Measurements from ENCODE around the gene RECQL5. TPM values are rescaled to one million over a fixed set of nuclear protein-coding genes. Genes with fewer than 3 reads are reported as not detected.

Gene RECQL5
- total RNA-seq, 1 donor from 2014 or later = 44.7 TPM

GRCh38 chr17:75616521-75617122 is 50.3 kb downstream of the RECQL5 start:
- no peaks in the 10 kb centered on the region for H3K4me1 Mint-ChIP-seq (ENCODE audit: unreplicated experiment)

GRCh38 chr17:75615301-75615700 is 51.7 kb downstream of the RECQL5 start:
- H3K27ac Mint-ChIP-seq (ENCODE audit: unreplicated experiment) = no peak overlapping the region
- no peak for DNase-seq (ENCODE audit: extremely low spot score, unreplicated experiment)
- no peaks in the 10 kb centered on the region for H3K36me3 Mint-ChIP-seq (ENCODE audit: unreplicated experiment)
- no peak for TF ChIP-seq CTCF (IDR thresholded peaks at IDR 0.05)
- no peaks in the 10 kb centered on the region for H3K9me3 Mint-ChIP-seq (ENCODE audit: unreplicated experiment)
- H3K27me3 Mint-ChIP-seq (ENCODE audit: unreplicated experiment) = no peaks in the 10 kb centered on the region
- H3K4me3 Mint-ChIP-seq (ENCODE audit: unreplicated experiment) = no peak overlapping the region
- peaks cover 3% of the 10 kb centered on the region for H3K4me1 Mint-ChIP-seq (ENCODE audit: unreplicated experiment)

More at GRCh38 chr17:75616521-75617122, 50.3 kb downstream of the RECQL5 start:
- H3K4me3 Mint-ChIP-seq (ENCODE audit: unreplicated experiment) = no peak overlapping the region
- no peaks in the 10 kb centered on the region for H3K9me3 Mint-ChIP-seq (ENCODE audit: unreplicated experiment)
- TF ChIP-seq CTCF (IDR thresholded peaks at IDR 0.05) = no peak
- no peak for DNase-seq (ENCODE audit: extremely low spot score, unreplicated experiment)
- H3K27ac Mint-ChIP-seq (ENCODE audit: unreplicated experiment) = no peak overlapping the region
- no peaks in the 10 kb centered on the region for H3K36me3 Mint-ChIP-seq (ENCODE audit: unreplicated experiment)
- H3K27me3 Mint-ChIP-seq (ENCODE audit: unreplicated experiment) = no peaks in the 10 kb centered on the region

- no peak for TF ChIP-seq CTCF (IDR thresholded peaks at IDR 0.05)
- no peaks in the 10 kb centered on the region for H3K9me3 Mint-ChIP-seq (ENCODE audit: unreplicated experiment)
These were observed 52.2 kb downstream of the RECQL5 start for GRCh38 chr17:75614556-75615270.

GRCh38 chr17:75614006-75614405 is 52.9 kb downstream of the RECQL5 start:
- no peak overlapping the region for H3K27ac Mint-ChIP-seq (ENCODE audit: unreplicated experiment)
- no peak for DNase-seq (ENCODE audit: extremely low spot score, unreplicated experiment)
- H3K4me1 Mint-ChIP-seq (ENCODE audit: unreplicated experiment) = peaks cover 3% of the 10 kb centered on the region
- no peak for TF ChIP-seq CTCF (IDR thresholded peaks at IDR 0.05)
- no peaks in the 10 kb centered on the region for H3K36me3 Mint-ChIP-seq (ENCODE audit: unreplicated experiment)
- no peak overlapping the region for H3K4me3 Mint-ChIP-seq (ENCODE audit: unreplicated experiment)
- H3K9me3 Mint-ChIP-seq (ENCODE audit: unreplicated experiment) = no peaks in the 10 kb centered on the region
- H3K27me3 Mint-ChIP-seq (ENCODE audit: unreplicated experiment) = no peaks in the 10 kb centered on the region

More at GRCh38 chr17:75614556-75615270, 52.2 kb downstream of the RECQL5 start:
- peaks cover 3% of the 10 kb centered on the region for H3K4me1 Mint-ChIP-seq (ENCODE audit: unreplicated experiment)
- no peak overlapping the region for H3K4me3 Mint-ChIP-seq (ENCODE audit: unreplicated experiment)
- H3K36me3 Mint-ChIP-seq (ENCODE audit: unreplicated experiment) = no peaks in the 10 kb centered on the region
- H3K27me3 Mint-ChIP-seq (ENCODE audit: unreplicated experiment) = no peaks in the 10 kb centered on the region
- DNase-seq (ENCODE audit: extremely low spot score, unreplicated experiment) = no peak
- no peak overlapping the region for H3K27ac Mint-ChIP-seq (ENCODE audit: unreplicated experiment)

- Mint-ChIP-seq H3K27ac (ENCODE audit: unreplicated experiment) (no peak overlapping the region), H3K9me3 (ENCODE audit: unreplicated experiment) (no peaks in the 10 kb centered on the region), H3K36me3 (ENCODE audit: unreplicated experiment) (no peaks in the 10 kb centered on the region), H3K4me1 (ENCODE audit: unreplicated experiment) (peaks cover 3% of the 10 kb centered on the region), H3K27me3 (ENCODE audit: unreplicated experiment) (no peaks in the 10 kb centered on the region), H3K4me3 (ENCODE audit: unreplicated experiment) (no peak overlapping the region)
- TF ChIP-seq CTCF (IDR thresholded peaks at IDR 0.05) = no peak
- DNase-seq (ENCODE audit: extremely low spot score, unreplicated experiment) = no peak
These were observed 53.9 kb downstream of the RECQL5 start for GRCh38 chr17:75612906-75613626.
